K562 (cell line): ENCODE data around the gene KCNJ9. TPM values are rescaled to one million over a fixed set of nuclear protein-coding genes. Genes with fewer than 3 reads are reported as not detected.

Experiments used
- ATAC-seq: fragments of 200-7000 bp; cut with Tn5 transposase; 3 replicates; pipeline ENCODE4 v1.9.1; 2020; ENCODE audit warnings: moderate library complexity
- BruUV-seq: library from RNA; stranded (reverse); fragments of 400-500 nt; replicated peaks from 2 replicates; lab custom pipeline; 2021; lab: Mats Ljungman, UMichigan
- CTCF ChIA-PET: fragments of 300-600 bp; formaldehyde crosslinking; extraction: SDS; loops from one replicate; lab custom pipeline; 2021; ENCODE audit warnings: low intra/inter-chr PET ratio; lab: Yijun Ruan, JAX
- POLR2A ChIA-PET: fragments of 300-600, 350-650 bp; sonication (Branson Sonifier 250); formaldehyde crosslinking; extraction: SDS; loops from one replicate; lab custom pipeline; 2021; ENCODE audit warnings: antibody characterized with exemption, inconsistent platforms; lab: Yijun Ruan, JAX
- DNase-seq, 4 experiments: peaks; one replicate each; pipeline versions ENCODE4 v3.0.0 to v3.0.0-alpha.2; 2011 to 2018; ENCODE audit warnings: low spot score in 3 of 4, mixed read lengths in 3 of 4; ENCODE audit errors: extremely low read depth in 1 of 4
- FAIRE-seq: peaks from 2 replicates; lab custom pipeline; 2011; peaks lifted over from hg19 to GRCh38; lab: Jason Lieb, UNC
- H2AFZ ChIP-seq: 2 replicates; pipeline ENCODE4 v1.6.0; 2011; ENCODE audit warnings: low read depth, low read length, control low read depth, inconsistent platforms
- H3K27ac ChIP-seq: fragments of 200-600 bp; 3 replicates; pipeline ENCODE4 v1.8.0; 2011; ENCODE audit warnings: low read depth, mild to moderate bottlenecking, control low read depth, inconsistent platforms, low read length, moderate library complexity, mixed read lengths; ENCODE audit errors: extremely low read depth
- H3K27me3 ChIP-seq, 2 experiments: fragments of 300-600 bp in 1 of 2; 2 replicates in 1 of 2; 3 replicates in 1 of 2; pipeline versions ENCODE4 v1.6.0 to v1.8.0; 2011; ENCODE audit warnings: inconsistent platforms in 2 of 2, low read length in 2 of 2, mild to moderate bottlenecking in 1 of 2, mixed read lengths in 1 of 2, moderate library complexity in 1 of 2; ENCODE audit not compliant: control insufficient read depth in 2 of 2, insufficient read depth in 2 of 2
- H3K36me3 ChIP-seq: fragments of 300-600 bp; 3 replicates; pipeline ENCODE4 v1.8.0; 2011; ENCODE audit warnings: mild to moderate bottlenecking, low read length, inconsistent platforms; ENCODE audit not compliant: control insufficient read depth, insufficient read depth
- H3K4me1 ChIP-seq, 2 experiments: fragments of 200-600 bp in 1 of 2; replicated peaks in 1 of 2; 2 replicates in 1 of 2; 3 replicates in 1 of 2; pipeline versions ENCODE4 v1.5.1 to v1.8.0; 2011; ENCODE audit warnings: inconsistent platforms in 2 of 2, low read length in 2 of 2, mild to moderate bottlenecking in 1 of 2, mixed read lengths in 1 of 2, moderate library complexity in 1 of 2; ENCODE audit not compliant: control insufficient read depth in 2 of 2, insufficient read depth in 2 of 2
- H3K4me2 ChIP-seq: 2 replicates; pipeline ENCODE4 v1.6.1; 2011; ENCODE audit warnings: low read length, control low read depth, inconsistent platforms, mixed read lengths; ENCODE audit not compliant: insufficient read depth
- H3K4me3 ChIP-seq: fragments of 200-600 bp; sonication (generic), shearing (Covaris generic); 2 replicates; pipeline ENCODE4 v1.5.1; 2016; ENCODE audit warnings: control low read depth, inconsistent platforms
- H3K79me2 ChIP-seq: fragments of 200-600 bp; 3 replicates; pipeline ENCODE4 v1.8.0; 2011; ENCODE audit warnings: low read length, inconsistent platforms; ENCODE audit not compliant: control insufficient read depth, insufficient read depth
- H3K9ac ChIP-seq, 2 experiments: 2 replicates each; pipeline versions ENCODE4 v1.6.0 to v1.6.1; 2011; ENCODE audit warnings: low read depth in 2 of 2, low read length in 2 of 2, control low read depth in 1 of 2, inconsistent platforms in 1 of 2, mild to moderate bottlenecking in 1 of 2, mixed read lengths in 1 of 2; ENCODE audit not compliant: insufficient read depth in 1 of 2
- H3K9me1 ChIP-seq: one replicate; pipeline ENCODE4 v1.6.0; 2011; ENCODE audit warnings: inconsistent platforms, mild to moderate bottlenecking, low read length, moderate library complexity; ENCODE audit not compliant: control insufficient read depth, insufficient read depth
- H3K9me3 ChIP-seq: replicated peaks from 2 replicates; pipeline ENCODE4 v1.5.1; 2011; ENCODE audit warnings: low read depth, low read length, inconsistent platforms; ENCODE audit not compliant: control insufficient read depth, insufficient read depth
- H4K20me1 ChIP-seq: replicated peaks from 2 replicates; pipeline ENCODE4 v1.6.1; 2011; ENCODE audit warnings: low read length, inconsistent platforms, mixed read lengths; ENCODE audit not compliant: control insufficient read depth, insufficient read depth
- MECOM ChIP-seq: fragments of 250-450 bp; sonication (Bioruptor Pico); IDR thresholded peaks from 2 replicates; pipeline ENCODE4 v1.8.0; 2022; ENCODE audit warnings: inconsistent platforms
- NR2C1 ChIP-seq, 2 experiments: fragments of 450-650 bp; IDR thresholded peaks; 2 replicates each; pipeline ENCODE4 v1.6.1; 2017; ENCODE audit warnings: mild to moderate bottlenecking in 2 of 2, antibody characterized with exemption in 1 of 2, inconsistent platforms in 1 of 2, missing compliant biosample characterization in 1 of 2, missing genetic modification characterization in 1 of 2
- POLR2A ChIP-seq: fragments of 450-650 bp; conservative IDR thresholded peaks from 2 replicates; pipeline ENCODE4 v1.6.1; 2016
- STAG1 ChIP-seq: sonication (generic); formaldehyde crosslinking; IDR thresholded peaks from 2 replicates; pipeline ENCODE4 v1.5.0; 2020; ENCODE audit warnings: missing genetic modification reagents, borderline replicate concordance
- TFAM ChIP-seq: fragments of 250-450 bp; sonication (Bioruptor Pico); conservative IDR thresholded peaks from 2 replicates; pipeline ENCODE4 v1.5.0; 2021; ENCODE audit warnings: mild to moderate bottlenecking, moderate library complexity
- ZNF253 ChIP-seq: fragments of 250-450 bp; sonication (Bioruptor Pico); conservative IDR thresholded peaks from 2 replicates; pipeline ENCODE4 v1.6.1; 2021; ENCODE audit warnings: mild to moderate bottlenecking
- WGBS: fragments of 100-300 bp; shearing (Covaris generic); methylation state at CpG from one replicate; pipeline ENCODE4 v1.1.6; 2016; ENCODE audit warnings: low coverage, mixed read lengths; ENCODE audit not compliant: insufficient coverage; ENCODE audit errors: missing lambda C conversion rate; 5-methylcytosine and 5-hydroxymethylcytosine counted together
- in situ Hi-C: fragments of 300-500 bp; cut with MboI; formaldehyde crosslinking; loops from 4 replicates; pipeline ENCODE4 v1.15.0; 2018; ENCODE audit warnings: inconsistent platforms, mixed read lengths
- intact Hi-C: fragments of 100-400 bp; cut with micrococcal nuclease; formaldehyde crosslinking; loops from 2 replicates; pipeline ENCODE4 v1.14.2; 2022
- polyA plus RNA-seq, 8 experiments: library from polyadenylated mRNA; depleted of rRNA in 4 of 8; stranded (reverse) in 5 of 8; unstranded in 3 of 8; fragments of >200 nt; fragmentation: Nextera tagmentation in 2 of 8; fragmentation: Illumina TruSeq in 1 of 8; extraction: Ambion mirVana in 2 of 8; extraction: Trizol in 1 of 8; gene quantifications; 2 replicates each; pipeline versions ENCODE4 v1.2.1 to v1.2.3, GENCODE V29; 2011 to 2014; ENCODE audit warnings: inconsistent platforms in 1 of 8, missing spikeins in 1 of 8
- total RNA-seq, 7 experiments: library from RNA; depleted of rRNA in 6 of 7; stranded (reverse); fragments of >200 nt in 6 of 7; fragmentation: Illumina TruSeq in 2 of 7; extraction: Trizol in 2 of 7; gene quantifications; 2 replicates each; pipeline versions ENCODE4 v1.2.1 to v1.2.3, GENCODE V29; 2011 to 2021; ENCODE audit warnings: low replicate concordance in 1 of 7
- TF ChIP-seq, protein P1 (sequence below): fragments of 200-600 bp; sonication (generic); IDR thresholded peaks from one replicate; pipeline ENCODE4 v1.6.1; 2012; ENCODE audit warnings: mild to moderate bottlenecking, low read depth, low read length, inconsistent platforms
- TF ChIP-seq, protein P2 (sequence below): IDR thresholded peaks from 2 replicates; pipeline ENCODE4 v1.6.1; 2016; ENCODE audit warnings: missing genetic modification characterization, missing compliant biosample characterization

Gene KCNJ9
- total and polyA plus RNA-seq, 9 of the 15 experiments (the other 6 are each of a cell fraction or from before 2014, with no cell fraction given) = not detected

- Histone ChIP-seq H3K36me3 (no peaks in the 10 kb centered on the region), H2AFZ (no peak overlapping the region), H3K27ac (no peak overlapping the region), H3K4me1 (no peaks in the 10 kb centered on the region), H4K20me1 (peaks cover 3% of the 10 kb centered on the region; the same call in 1 of the 2 replicates), H3K9ac (no peak overlapping the region), H3K9me1 (no peaks in the 10 kb centered on the region), H3K27me3 (peaks cover 47 to 73% of the 10 kb centered on the region in 2 experiments), H3K79me2 (no peaks in the 10 kb centered on the region), H3K4me2 (no peak overlapping the region), H3K4me3 (no peak overlapping the region), H3K9me3 (no peaks in the 10 kb centered on the region)
- 1% methylated on average over 22 of the region's 22 CpGs for WGBS
- DNase-seq = no peak
- intact Hi-C loops (no loop called here), in situ Hi-C loops (no loop called here)
- no peak for ATAC-seq
- ChIA-PET CTCF (no interaction called here), POLR2A (interaction anchor here (0.6 to 1.6 kb wide), 2 partner anchors 11 to 178 kb away, joined by 3 read pairs; no protein-coding TSS in a partner anchor)
- BruUV-seq = no TSS peak
- FAIRE-seq = no peak
- TF ChIP-seq MECOM (CRISPR knock-in tag) (no peak), STAG1 (no peak), ZNF253 (CRISPR knock-in tag) (no peak), POLR2A (no peak), NR2C1 (IDR thresholded peaks at IDR 0.05) (no peak), NR2C1 (tag; IDR thresholded peaks at IDR 0.05) (no peak), TFAM (CRISPR knock-in tag) (no peak)
- TF ChIP-seq, protein P1, sequence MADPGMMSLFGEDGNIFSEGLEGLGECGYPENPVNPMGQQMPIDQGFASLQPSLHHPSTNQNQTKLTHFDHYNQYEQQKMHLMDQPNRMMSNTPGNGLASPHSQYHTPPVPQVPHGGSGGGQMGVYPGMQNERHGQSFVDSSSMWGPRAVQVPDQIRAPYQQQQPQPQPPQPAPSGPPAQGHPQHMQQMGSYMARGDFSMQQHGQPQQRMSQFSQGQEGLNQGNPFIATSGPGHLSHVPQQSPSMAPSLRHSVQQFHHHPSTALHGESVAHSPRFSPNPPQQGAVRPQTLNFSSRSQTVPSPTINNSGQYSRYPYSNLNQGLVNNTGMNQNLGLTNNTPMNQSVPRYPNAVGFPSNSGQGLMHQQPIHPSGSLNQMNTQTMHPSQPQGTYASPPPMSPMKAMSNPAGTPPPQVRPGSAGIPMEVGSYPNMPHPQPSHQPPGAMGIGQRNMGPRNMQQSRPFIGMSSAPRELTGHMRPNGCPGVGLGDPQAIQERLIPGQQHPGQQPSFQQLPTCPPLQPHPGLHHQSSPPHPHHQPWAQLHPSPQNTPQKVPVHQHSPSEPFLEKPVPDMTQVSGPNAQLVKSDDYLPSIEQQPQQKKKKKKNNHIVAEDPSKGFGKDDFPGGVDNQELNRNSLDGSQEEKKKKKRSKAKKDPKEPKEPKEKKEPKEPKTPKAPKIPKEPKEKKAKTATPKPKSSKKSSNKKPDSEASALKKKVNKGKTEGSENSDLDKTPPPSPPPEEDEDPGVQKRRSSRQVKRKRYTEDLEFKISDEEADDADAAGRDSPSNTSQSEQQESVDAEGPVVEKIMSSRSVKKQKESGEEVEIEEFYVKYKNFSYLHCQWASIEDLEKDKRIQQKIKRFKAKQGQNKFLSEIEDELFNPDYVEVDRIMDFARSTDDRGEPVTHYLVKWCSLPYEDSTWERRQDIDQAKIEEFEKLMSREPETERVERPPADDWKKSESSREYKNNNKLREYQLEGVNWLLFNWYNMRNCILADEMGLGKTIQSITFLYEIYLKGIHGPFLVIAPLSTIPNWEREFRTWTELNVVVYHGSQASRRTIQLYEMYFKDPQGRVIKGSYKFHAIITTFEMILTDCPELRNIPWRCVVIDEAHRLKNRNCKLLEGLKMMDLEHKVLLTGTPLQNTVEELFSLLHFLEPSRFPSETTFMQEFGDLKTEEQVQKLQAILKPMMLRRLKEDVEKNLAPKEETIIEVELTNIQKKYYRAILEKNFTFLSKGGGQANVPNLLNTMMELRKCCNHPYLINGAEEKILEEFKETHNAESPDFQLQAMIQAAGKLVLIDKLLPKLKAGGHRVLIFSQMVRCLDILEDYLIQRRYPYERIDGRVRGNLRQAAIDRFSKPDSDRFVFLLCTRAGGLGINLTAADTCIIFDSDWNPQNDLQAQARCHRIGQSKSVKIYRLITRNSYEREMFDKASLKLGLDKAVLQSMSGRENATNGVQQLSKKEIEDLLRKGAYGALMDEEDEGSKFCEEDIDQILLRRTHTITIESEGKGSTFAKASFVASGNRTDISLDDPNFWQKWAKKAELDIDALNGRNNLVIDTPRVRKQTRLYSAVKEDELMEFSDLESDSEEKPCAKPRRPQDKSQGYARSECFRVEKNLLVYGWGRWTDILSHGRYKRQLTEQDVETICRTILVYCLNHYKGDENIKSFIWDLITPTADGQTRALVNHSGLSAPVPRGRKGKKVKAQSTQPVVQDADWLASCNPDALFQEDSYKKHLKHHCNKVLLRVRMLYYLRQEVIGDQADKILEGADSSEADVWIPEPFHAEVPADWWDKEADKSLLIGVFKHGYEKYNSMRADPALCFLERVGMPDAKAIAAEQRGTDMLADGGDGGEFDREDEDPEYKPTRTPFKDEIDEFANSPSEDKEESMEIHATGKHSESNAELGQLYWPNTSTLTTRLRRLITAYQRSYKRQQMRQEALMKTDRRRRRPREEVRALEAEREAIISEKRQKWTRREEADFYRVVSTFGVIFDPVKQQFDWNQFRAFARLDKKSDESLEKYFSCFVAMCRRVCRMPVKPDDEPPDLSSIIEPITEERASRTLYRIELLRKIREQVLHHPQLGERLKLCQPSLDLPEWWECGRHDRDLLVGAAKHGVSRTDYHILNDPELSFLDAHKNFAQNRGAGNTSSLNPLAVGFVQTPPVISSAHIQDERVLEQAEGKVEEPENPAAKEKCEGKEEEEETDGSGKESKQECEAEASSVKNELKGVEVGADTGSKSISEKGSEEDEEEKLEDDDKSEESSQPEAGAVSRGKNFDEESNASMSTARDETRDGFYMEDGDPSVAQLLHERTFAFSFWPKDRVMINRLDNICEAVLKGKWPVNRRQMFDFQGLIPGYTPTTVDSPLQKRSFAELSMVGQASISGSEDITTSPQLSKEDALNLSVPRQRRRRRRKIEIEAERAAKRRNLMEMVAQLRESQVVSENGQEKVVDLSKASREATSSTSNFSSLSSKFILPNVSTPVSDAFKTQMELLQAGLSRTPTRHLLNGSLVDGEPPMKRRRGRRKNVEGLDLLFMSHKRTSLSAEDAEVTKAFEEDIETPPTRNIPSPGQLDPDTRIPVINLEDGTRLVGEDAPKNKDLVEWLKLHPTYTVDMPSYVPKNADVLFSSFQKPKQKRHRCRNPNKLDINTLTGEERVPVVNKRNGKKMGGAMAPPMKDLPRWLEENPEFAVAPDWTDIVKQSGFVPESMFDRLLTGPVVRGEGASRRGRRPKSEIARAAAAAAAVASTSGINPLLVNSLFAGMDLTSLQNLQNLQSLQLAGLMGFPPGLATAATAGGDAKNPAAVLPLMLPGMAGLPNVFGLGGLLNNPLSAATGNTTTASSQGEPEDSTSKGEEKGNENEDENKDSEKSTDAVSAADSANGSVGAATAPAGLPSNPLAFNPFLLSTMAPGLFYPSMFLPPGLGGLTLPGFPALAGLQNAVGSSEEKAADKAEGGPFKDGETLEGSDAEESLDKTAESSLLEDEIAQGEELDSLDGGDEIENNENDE = no peak
- TF ChIP-seq, protein P2, sequence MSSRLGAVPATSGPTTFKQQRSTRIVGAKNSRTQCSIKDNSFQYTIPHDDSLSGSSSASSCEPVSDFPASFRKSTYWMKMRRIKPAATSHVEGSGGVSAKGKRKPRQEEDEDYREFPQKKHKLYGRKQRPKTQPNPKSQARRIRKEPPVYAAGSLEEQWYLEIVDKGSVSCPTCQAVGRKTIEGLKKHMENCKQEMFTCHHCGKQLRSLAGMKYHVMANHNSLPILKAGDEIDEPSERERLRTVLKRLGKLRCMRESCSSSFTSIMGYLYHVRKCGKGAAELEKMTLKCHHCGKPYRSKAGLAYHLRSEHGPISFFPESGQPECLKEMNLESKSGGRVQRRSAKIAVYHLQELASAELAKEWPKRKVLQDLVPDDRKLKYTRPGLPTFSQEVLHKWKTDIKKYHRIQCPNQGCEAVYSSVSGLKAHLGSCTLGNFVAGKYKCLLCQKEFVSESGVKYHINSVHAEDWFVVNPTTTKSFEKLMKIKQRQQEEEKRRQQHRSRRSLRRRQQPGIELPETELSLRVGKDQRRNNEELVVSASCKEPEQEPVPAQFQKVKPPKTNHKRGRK = no peak
Observed at GRCh38 chr1:160136121-160136925, 55.0 kb downstream of the KCNJ9 start.
